OCI-M2 (cell line): ENCODE measurements around the gene PDE3B.
"Not testable (repeated sequence)": the region's sequence is repeated elsewhere in the genome, so short reads cannot be mapped to it uniquely, and the experiment has no call there.

Experiments
- DNase-seq: peaks from one replicate; lab custom pipeline; 2025; ENCODE audit not compliant: unreplicated experiment; lab: John Stamatoyannopoulos, UW

The PDE3B gene

DNA sequence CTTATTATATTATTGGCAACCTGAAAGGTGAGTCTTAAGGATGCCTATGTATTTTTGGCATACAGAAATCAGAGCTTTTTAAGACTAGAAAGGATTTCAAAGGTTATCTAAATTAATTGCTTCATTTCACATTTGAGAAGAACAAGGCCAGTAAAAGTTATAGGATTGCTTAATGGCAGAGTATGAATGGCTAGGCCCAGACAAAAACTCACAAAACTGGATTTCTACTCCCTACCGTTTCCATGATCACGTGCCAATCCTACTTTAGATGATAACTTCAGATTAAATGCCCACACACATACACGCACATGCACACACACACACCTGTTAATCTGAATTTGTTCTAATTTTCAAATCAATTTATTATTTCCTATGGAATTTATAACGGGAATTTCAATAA, 1.8 kb upstream of the PDE3B start:
- DNase-seq = no peak

DNA sequence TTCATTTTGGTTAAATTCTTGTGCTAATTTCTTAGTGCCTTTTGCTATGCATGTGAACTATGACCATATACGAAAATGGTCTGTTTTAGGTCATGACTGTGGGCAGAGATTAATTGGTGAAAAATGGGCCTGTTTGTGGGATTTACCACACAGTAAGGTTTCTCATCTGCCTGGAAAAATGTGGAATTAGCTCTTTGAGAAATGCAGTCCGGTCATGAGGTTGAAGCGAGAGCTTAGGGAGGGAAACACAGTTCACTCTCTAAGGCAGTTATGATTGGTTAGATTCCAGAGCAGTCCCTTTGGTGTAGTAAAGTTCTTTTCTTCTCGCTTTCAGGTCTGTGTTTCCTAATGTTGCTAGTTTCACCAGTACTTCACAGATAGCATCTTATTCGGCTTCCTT, 1.2 kb upstream of the PDE3B start:
- no peak for DNase-seq

DNA sequence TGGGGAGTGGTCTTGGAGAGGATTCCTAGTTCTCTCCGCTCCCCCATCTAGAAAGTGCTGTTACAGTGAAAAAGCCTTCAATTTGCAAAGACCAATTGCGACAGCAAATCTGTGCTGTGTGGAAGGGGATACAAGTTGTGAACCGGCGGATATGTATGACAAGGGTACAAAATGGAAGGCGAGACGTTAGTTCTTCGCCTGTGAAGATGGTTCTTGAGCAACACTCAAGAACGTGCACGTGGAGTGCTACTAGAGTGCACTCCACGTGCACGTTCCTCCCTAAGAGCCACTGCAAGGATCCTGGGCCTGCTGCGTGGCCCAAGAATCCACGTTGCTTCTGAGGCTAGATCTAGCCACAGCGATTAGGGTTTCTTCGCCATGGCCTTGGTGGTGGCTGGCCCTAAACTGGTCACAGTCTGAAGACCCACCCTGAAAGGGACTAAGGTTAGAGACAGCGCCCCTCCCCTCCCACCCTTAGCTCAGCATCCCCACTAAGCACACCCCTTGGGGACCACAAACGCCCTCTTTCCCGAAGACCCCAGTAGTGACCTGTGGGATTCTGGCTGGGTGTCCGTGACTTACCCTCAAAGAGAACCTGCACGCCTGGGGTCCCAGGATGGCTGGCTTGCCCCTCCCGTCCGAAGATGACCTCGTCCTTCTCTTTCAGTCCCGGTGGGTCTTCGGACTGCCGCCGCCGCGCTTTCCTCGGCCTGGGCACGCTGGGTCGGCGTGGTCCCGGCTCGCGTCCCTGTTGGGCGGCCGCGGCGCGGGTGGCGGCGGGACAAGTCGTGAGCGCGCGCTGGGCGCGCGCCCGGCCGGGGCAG, 519 bp upstream of the PDE3B start:
- DNase-seq = no peak

DNA sequence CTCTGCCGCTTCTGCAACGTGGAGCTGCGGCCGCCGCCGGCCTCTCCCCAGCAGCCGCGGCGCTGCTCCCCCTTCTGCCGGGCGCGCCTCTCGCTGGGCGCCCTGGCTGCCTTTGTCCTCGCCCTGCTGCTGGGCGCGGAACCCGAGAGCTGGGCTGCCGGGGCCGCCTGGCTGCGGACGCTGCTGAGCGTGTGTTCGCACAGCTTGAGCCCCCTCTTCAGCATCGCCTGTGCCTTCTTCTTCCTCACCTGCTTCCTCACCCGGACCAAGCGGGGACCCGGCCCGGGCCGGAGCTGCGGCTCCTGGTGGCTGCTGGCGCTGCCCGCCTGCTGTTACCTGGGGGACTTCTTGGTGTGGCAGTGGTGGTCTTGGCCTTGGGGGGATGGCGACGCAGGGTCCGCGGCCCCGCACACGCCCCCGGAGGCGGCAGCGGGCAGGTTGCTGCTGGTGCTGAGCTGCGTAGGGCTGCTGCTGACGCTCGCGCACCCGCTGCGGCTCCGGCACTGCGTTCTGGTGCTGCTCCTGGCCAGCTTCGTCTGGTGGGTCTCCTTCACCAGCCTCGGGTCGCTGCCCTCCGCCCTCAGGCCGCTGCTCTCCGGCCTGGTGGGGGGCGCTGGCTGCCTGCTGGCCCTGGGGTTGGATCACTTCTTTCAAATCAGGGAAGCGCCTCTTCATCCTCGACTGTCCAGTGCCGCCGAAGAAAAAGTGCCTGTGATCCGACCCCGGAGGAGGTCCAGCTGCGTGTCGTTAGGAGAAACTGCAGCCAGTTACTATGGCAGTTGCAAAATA, 816 bp downstream of the PDE3B start:
- DNase-seq = no peak

DNA sequence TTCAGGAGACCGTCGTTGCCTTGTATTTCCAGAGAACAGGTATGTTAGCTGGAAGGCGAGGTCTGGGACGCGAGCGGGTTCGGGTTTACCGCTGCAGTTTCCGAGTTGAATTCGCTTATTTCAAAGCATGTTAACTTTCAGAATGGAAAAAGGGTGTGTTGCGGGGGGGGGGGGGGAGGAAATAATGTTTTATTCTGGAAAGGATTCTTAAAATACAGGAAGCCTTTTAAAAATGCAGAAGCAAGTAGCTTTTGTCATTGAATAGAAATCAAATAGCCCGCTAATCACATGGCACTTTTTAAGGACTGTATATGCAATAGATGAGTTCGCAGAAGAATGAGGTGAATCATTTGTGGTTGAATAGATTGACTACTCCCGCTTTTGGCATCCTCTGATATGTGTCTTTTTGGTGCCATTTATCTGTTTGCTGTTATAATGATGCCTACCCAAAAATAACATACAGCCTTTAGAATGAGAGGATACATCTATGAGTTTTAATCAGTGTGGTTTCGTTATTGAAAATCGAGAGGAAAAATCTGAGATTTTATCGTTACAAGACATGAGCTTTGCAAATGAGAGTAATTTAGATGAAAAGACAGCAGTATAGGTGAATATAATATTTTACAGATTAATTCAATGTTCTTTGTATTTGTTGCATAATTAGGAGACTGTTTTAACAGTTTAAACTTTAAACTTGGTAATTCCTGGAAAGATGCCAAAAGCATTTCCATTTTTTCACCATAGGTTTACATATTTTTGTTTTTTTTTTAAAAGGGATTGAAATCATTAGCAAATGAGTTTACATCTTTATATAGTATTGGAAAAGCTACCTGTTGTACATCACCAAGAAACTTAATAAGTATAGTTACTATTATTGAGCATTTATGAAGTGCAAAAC, 1.7 kb downstream of the PDE3B start:
- no peak for DNase-seq

DNA sequence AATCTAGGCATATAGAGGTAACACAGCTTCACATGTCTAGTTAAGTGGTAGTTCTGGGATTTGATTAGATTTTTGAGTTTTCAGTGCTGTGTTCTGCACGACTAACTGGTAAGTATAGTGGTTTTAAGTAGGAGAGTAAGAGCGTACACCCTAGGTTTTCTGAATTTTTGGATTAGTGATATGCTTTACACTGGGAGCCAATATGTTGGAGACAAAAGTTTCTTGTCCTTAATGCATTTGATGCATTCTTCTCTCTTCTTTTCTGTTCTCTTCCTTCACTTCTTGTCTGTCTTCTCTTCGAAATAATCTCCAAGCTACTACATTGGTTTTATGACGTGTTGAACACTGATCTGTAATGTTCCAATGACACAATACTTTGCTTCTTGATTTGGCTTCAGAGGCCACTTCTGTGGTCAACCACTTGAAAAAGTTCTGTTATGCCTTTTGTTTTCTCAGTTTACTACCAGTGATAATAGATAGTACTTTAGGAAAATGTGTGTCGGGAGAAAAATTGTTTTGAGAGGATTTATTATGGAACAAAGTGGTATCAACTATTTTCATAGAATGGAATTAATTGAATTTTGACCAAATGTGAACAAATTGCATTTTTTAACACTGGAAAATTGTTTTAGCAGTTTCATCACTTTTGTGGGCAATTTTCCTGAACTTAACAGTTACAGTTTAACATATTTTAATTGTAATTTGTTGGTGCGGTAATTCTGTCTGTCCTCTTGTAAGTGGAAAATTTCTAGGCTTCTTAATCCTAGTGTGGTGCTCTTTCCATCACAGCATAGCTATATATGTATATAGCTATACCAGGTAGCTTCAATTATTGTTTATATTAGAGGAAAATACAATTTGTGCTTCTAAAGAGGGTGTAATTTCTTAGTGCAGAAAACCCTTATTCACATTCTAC, 2.6 kb downstream of the PDE3B start:
- no peak for DNase-seq

DNA sequence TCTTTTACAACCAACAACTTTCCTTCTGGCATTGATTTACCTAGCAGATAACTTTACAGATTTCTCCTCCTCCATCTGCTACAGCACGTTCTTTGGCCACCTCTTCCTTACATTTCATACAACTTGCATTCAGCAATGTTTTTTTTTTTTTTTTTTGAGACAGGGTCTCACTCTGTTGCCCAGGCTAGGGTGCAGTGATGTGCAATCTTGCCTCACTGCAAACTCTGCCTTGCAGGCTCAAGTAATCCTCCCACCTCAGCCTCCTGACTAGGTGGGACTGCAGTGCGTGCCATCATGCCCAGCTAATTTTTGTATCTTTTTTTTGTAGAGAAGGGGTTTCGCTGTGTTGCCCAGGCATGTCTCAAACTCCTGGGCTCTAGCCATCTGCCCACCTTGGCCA, 6.5 kb downstream of the PDE3B start:
- DNase-seq = no peak

DNA sequence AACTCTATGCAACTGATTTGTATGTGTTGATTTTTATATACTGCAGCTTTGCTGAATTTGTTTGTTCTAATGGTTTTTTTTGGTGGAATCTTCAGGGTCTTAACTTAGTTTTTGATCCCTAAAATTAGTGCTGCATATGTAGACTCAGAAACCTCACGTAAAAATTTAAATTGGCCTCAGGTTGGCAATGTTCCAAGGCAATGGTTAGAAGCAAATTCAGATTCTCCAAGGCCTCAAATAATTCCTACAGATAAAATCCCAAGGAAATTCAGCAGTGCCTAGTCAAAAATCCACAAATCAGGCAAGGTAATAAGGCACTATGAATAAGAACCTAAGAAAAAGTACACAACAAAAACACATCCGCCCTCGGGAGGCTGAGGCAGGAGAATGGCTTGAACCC, 9.5 kb downstream of the PDE3B start:
- DNase-seq = no peak

DNA sequence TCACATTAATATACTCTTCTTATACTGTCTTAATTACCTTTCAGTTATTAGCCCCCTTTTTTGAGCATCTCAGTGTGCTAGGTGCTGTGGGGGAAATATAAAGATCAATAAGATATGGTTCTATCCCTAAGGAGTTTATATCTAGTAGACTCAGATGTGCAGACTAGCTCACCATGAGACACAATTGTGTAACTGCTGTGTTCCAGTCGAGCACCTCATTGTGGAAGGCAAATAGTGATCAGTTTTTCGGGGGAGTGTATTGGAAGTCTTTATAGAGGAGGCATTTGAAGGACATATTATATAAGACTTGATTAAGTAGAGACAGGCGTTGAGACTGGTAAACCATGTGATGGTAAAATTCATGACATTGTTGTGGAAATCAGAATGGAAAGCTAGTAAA, 11.8 kb downstream of the PDE3B start:
- no peak for DNase-seq

DNA sequence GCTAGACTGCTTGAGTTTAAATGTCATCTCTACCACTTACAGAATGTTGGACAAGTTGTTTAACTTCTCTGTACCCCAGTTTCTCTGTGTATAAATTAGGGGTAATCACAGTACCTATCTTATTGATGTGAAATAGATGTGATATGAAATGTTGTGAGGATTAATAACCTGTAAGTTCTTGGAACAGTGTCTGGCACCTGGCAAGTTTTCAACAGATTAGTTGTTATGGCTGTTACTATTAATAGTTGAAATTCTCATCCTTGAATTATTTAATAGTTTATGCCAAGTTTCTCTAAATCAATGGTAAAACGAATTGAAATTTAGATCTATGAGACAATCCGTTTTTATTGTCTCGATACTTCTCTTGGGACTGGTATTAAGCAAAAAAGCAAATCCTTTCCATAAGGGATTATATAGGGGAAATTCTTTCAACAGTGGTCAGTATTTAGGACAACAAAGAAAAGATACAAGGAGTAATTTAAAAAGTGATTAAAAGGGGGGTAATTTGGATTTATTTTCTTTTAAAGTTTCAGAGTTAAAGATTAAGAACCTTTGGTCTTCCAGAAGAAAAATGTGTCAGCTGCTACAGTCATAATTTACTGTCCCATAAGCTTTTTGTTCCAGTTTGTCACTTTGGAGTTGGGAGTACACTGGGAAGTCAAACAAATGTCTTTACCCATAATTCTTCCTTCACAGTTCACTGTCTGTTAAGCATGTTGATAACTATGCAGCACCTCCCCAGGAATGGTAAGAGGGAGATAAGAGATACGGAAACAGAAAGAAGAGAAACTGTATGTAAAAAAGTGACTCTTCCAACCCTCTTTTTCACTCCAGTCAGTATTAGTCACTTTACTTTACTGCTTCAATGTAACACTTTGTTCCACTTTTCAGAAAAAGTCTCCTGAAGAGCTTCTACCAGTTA, 13.2 kb downstream of the PDE3B start:
- no peak for DNase-seq

DNA sequence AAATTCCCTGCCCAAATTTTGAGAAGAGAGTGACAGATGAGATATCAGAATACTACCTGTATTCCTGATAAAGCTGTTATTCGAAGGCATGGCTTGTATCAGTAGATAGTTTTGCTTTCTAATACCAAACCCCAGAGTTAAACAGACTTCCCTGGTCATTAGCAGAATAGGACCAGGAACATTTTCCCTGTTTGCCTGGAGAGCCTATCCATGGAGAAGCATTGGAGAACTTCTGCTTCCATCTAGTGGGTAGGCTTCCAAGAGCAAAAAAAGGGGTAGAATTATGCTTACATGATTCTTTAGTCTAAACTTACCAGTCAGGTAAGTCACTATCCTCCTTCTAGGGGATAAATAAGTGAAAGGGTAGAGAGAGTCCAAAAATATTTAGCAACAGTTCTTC, 14.2 kb downstream of the PDE3B start:
- DNase-seq = no peak

DNA sequence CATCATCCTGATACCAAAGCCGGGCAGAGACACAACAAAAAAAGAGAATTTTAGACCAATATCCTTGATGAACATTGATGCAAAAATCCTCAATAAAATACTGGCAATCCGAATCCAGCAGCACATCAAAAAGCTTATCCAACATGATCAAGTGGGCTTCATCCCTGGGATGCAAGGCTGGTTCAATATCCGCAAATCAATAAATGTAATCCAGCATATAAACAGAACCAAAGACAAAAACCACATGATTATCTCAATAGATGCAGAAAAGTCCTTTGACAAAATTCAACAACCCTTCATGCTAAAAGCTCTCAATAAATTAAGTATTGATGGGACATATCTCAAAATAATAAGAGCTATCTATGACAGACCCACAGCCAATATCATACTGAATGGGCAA, 21.3 kb downstream of the PDE3B start:
- not testable (repeated sequence) for DNase-seq

DNA sequence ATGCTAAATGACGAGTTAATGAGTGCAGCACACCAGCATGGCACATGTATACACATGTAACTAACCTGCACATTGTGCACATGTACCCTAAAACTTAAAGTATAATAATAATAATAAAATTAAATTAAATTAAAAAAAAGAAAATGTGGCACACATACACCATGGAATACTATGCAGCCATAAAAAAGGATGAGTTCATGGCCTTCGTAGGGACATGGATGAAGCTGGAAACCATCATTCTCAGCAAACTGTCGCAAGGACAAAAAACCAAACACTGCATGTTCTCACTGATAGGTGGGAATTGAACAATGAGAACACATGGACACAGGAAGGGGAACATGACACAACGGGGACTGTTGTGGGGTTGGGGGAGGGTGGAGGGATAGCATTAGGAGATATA, 23.7 kb downstream of the PDE3B start:
- not testable (repeated sequence) for DNase-seq

DNA sequence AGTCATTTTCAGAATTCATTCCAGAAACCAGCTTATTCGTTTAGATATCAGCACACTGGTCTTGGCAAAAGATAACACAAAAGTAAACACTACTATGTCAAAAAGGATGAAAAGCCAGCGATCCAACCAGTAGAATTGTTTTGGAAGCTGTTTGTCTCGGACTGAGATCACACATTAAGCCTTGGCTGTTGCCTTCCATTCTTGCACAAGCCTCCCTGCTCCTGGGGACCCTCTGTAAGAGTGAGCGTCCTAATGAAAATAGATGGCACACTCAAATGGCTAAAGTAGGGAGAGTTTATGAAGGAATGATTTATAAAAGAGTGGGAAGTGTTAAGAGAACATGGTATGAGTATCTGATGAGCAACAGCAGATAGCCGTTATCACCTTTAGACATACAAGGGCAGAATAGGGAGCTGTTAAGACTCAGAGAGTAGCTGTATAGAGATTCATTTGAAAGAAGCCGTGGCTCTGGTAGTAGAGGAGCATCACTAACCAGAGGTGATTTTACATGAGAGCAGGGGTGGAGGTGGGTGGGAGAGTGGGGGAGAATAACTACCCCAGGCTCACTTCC, 25.2 kb downstream of the PDE3B start:
- no peak for DNase-seq

DNA sequence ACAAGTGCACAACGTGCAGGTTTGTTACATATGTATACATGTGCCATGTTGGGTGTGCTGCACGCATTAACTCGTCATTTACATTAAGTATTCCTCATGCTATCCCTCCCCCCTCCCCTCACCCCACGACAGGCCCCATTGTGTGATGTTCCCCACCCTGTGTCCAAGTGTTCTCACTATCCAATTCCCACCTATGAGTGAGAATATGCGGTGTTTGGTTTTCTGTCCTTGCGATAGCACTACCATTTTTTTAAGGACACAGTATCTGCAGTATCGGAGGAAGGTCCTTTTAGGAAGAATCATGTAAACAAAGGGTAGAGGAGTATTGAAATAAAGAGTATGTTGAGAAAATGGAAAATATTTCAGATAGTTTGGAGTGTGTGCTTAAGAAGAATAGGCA, 25.9 kb downstream of the PDE3B start:
- DNase-seq = no peak

DNA sequence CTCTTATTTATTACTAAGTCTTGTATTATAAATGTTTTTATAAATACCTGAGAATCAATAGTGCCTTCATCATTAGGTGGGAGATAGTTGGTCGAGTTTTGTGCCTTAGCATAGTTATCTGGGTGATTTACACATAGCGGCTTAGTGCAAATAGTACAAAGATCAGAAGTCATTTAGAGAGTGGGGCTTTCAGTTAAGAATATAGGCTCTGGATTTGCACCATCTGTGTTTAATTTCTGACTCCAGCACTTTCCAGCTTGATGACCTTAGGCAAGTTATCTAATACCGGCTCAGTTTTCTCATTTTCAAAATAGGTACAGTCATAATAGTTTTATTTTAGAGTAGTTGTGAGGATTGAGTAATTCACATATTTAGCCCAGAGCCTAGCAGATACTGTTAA, 26.4 kb downstream of the PDE3B start:
- DNase-seq = no peak

DNA sequence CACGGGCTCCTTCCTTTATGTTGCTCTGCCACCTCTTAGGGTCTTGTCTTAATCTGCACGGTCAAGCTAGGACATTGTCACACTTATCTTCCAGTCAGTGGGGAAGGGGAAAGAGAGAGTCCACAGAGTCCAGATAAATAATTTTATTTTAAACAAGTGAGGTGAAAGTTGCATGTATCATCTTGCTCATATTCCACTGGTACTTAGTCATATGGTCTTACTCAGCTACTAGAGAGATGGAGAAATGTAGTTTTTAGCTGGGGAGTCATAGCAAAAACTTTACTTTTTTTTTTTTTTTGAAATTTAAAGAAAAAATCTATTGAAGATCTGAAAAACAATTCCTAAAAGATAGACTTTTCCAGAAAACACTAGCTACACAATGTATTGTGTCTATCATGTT, 29.0 kb downstream of the PDE3B start:
- DNase-seq = no peak

DNA sequence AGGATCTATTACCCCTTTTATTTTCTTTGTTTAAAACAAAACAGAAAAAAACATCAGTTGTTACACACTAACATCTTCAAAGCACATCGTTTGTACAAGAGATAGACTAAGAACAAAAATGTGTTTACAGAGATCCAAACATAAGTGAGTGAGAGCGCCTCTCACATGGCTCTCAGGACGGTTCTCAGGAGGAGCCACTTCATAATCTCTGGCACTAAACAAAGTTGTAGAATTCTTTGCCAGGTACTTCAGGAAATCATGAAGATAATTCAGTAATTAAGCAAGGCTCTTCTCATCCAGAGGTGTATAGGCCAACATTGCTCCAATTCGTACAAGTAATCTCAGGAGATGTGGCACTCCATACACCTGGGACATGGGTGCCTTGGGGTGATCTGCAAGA, 29.8 kb downstream of the PDE3B start:
- no peak for DNase-seq

DNA sequence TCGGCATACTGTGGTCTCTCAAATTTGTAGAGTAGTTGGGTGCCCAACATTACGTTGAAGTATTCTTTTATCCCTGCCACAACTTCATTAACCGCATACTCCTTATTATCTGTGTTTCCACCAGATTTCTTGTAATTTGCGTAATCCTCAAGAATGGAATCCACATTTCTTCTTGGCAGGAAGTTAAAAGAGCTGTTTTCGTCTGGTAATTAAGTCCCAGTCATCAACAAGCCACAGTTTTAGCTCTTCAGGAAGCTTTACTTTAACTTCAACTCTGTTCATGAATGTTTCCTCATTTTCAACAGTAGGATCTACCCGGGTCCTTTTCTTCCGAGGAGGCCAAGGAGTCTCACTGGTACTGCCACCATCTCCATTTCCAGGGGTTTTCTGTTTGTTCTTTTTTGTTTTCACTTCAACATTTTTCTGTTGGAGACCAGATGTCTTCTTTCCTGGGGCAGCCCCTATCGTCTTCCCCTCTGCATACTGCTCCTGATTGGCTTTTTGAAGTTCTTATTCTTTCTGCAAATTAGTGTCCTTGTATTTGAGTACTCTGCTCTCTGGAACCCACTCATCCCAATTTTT, 30.3 kb downstream of the PDE3B start:
- DNase-seq = no peak
